NCI-H748 (cell line): ENCODE measurements around the gene NKAP.
"Not testable (repeated sequence)": the region's sequence is repeated elsewhere in the genome, so short reads cannot be mapped to it uniquely, and the experiment has no call there.

Experiments used
- DNase-seq: peaks from one replicate; lab custom pipeline; 2025; ENCODE audit not compliant: unreplicated experiment; lab: John Stamatoyannopoulos, UW

Gene NKAP

GRCh38 chrX:119941336-119941735 lies 2.2 kb downstream of the NKAP start:
- no peak for DNase-seq

GRCh38 chrX:119935215-119935874 lies 8.2 kb downstream of the NKAP start:
- DNase-seq, result no peak

- DNase-seq, result not testable (repeated sequence)
Observed at GRCh38 chrX:119922391-119922790, 21.2 kb downstream of the NKAP start.

GRCh38 chrX:119919835-119920585 lies 23.5 kb downstream of the NKAP start:
- DNase-seq, result no peak

GRCh38 chrX:119917877-119918276 lies 25.7 kb downstream of the NKAP start:
- DNase-seq, result no peak

- no peak for DNase-seq
Observed at GRCh38 chrX:119916310-119916709, 27.2 kb downstream of the NKAP start.

GRCh38 chrX:119900976-119901375 lies 42.6 kb downstream of the NKAP start:
- DNase-seq, result no peak

- no peak for DNase-seq
Observed at GRCh38 chrX:119899125-119899524, 44.4 kb downstream of the NKAP start.

GRCh38 chrX:119895843-119896326 lies 47.7 kb downstream of the NKAP start, which contains the start of gene AKAP14:
TSS of gene AKAP14 (plus strand) at chrX:119895893. CDS start at chrX:119903224, 7,331 bp downstream.
- no peak for DNase-seq

GRCh38 chrX:119891961-119892692 lies 51.4 kb downstream of the NKAP start:
- not testable (repeated sequence) for DNase-seq

- not testable (repeated sequence) for DNase-seq
Observed at GRCh38 chrX:119890626-119891025, 52.9 kb downstream of the NKAP start.

GRCh38 chrX:119887721-119888425 lies 55.7 kb downstream of the NKAP start:
- peak; percentile 85 for DNase-seq

- peak; percentile 10 for DNase-seq
Observed at GRCh38 chrX:119885554-119886428, 57.8 kb downstream of the NKAP start.

- peak; percentile 68 for DNase-seq
Observed at GRCh38 chrX:119880552-119881437, 62.8 kb downstream of the NKAP start.

- no peak for DNase-seq
Observed at GRCh38 chrX:119880076-119880475, 63.5 kb downstream of the NKAP start.

- no peak for DNase-seq
Observed at GRCh38 chrX:119878740-119879139, 64.8 kb downstream of the NKAP start.

GRCh38 chrX:119871599-119872395 lies 71.8 kb downstream of the NKAP start, which contains the start of the genes NDUFA1 and RNF113A:
TSS of gene NDUFA1 (plus strand) at chrX:119871832. CDS start at chrX:119871912, 80 bp downstream.
TSS of gene RNF113A (minus strand) at chrX:119871733. CDS start at chrX:119871613, 120 bp downstream.
- DNase-seq, result peak; percentile 97

GRCh38 chrX:119871245-119871598 lies 72.3 kb downstream of the NKAP start:
- DNase-seq, result no peak
